NB4 (cell line): ENCODE measurements around the gene RIC8A.

Experiments
- POLR2A ChIP-seq: IDR thresholded peaks from 2 replicates; pipeline ENCODE4 v1.6.1; 2011; ENCODE audit warnings: mild to moderate bottlenecking; ENCODE audit not compliant: insufficient read length; ENCODE audit errors: extremely low read depth
- TF ChIP-seq, protein P1 (sequence below): IDR thresholded peaks from 2 replicates; pipeline ENCODE4 v1.6.1; 2011; ENCODE audit warnings: low read depth, low read length
- TF ChIP-seq, protein P2 (sequence below): IDR thresholded peaks from one replicate; pipeline ENCODE4 v1.5.1; 2012; ENCODE audit warnings: low read depth, low read length

DNA sequence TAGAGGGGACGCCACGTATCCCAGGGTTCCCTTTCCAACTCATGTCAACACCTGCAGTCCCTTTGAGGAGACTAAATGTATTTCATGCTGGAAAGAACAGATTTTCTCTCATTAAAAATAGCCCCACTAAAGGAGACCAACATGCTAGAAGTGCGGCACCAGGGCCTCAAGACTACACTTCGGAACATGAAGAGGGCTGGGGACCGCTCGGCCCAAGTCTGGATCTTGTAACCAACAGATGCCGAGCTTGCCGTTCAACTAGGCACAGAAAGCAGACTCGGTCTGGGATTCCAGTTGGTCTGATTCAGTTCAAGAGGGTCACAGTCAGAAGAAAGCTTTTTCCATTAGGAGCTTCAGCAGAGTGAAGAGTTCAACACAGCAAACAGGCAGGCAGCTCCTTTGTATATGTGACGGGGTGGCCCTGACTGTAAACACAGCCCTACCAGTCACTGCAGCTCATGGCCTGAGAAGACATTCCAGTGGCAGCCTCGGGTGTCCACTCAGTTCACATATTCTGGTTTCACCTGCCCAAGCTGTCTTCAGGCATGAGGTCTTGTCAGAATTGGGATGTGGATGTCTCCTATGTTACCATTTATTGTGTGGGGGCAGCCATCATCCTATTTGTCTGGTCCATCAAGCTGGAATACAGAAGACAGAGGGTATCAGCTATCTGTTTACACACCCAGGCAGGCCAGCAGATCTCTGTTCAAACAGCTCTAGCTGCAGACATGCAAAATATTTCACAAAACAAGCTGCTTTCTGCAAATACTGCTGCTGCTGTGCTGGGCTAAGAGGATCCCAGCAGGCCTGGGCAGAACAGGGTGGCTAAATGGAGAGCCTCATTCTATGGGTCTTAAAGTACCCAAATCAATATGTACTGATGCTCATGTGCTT lies 8.8 kb downstream of the RIC8A start:
- TF ChIP-seq, protein P1, sequence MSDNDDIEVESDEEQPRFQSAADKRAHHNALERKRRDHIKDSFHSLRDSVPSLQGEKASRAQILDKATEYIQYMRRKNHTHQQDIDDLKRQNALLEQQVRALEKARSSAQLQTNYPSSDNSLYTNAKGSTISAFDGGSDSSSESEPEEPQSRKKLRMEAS: no peak
- TF ChIP-seq, protein P2, sequence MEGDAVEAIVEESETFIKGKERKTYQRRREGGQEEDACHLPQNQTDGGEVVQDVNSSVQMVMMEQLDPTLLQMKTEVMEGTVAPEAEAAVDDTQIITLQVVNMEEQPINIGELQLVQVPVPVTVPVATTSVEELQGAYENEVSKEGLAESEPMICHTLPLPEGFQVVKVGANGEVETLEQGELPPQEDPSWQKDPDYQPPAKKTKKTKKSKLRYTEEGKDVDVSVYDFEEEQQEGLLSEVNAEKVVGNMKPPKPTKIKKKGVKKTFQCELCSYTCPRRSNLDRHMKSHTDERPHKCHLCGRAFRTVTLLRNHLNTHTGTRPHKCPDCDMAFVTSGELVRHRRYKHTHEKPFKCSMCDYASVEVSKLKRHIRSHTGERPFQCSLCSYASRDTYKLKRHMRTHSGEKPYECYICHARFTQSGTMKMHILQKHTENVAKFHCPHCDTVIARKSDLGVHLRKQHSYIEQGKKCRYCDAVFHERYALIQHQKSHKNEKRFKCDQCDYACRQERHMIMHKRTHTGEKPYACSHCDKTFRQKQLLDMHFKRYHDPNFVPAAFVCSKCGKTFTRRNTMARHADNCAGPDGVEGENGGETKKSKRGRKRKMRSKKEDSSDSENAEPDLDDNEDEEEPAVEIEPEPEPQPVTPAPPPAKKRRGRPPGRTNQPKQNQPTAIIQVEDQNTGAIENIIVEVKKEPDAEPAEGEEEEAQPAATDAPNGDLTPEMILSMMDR: no peak
- no peak for TF ChIP-seq POLR2A
